ENCODE data around the gene FHIT. TPM values are rescaled to one million over a fixed set of nuclear protein-coding genes. Genes with fewer than 3 reads are reported as not detected.

FHIT gene
- total RNA-seq, 2 donors from 2014 or later, result 6.8 to 12.3 TPM

DNA sequence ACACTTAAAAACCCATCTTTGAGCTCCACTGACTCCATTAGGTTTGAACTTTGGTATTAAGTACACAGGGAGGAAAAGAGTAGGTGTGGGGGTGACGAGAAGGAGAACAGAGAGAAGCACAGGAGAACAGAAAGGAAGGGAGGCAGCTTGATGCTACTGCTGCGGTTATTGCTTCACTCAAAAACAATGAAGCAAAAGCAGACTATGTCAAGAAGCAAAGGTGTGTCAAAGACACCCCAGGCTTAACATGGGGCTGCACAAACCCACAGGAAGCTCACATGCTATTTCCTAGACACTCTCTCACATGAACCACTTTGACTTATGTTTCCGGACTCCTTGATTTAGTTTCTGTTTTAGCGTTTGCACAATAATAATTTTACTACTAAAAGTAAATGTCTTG, 1240.5 kb downstream of the FHIT start:
- H3K27me3 Mint-ChIP-seq (ENCODE audit: insufficient read depth), result no peaks in the 10 kb centered on the region
- H3K9me3 ChIP-seq (ENCODE audit: control insufficient read depth, low read length), result no peaks in the 10 kb centered on the region
- no peak overlapping the region for H3K4me3 ChIP-seq (ENCODE audit: low read length)
- WGBS, 2 experiments (ENCODE audit: insufficient coverage in 1 of 2, insufficient read length in 1 of 2), result 80 to 88% methylated on average over 1 to 4 of the region's 4 CpGs
- H3K27me3 ChIP-seq (ENCODE audit: control insufficient read depth, insufficient read depth, low read length, poor library complexity, severe bottlenecking), result no peaks in the 10 kb centered on the region
- DNase-seq, result no peak
- H3K27ac ChIP-seq (ENCODE audit: low read depth, low read length), result no peak overlapping the region
- no peaks in the 10 kb centered on the region for H3K36me3 ChIP-seq (ENCODE audit: control insufficient read depth, insufficient read depth, low read length)
- H3K4me3 Mint-ChIP-seq, result no peak overlapping the region
- no peaks in the 10 kb centered on the region for H3K36me3 Mint-ChIP-seq (ENCODE audit: low read depth)
- peaks cover 8% of the 10 kb centered on the region for H3K4me1 Mint-ChIP-seq
- no peaks in the 10 kb centered on the region for H3K4me1 ChIP-seq (ENCODE audit: control insufficient read depth, insufficient read depth, low read length)
- TF ChIP-seq, protein P1, sequence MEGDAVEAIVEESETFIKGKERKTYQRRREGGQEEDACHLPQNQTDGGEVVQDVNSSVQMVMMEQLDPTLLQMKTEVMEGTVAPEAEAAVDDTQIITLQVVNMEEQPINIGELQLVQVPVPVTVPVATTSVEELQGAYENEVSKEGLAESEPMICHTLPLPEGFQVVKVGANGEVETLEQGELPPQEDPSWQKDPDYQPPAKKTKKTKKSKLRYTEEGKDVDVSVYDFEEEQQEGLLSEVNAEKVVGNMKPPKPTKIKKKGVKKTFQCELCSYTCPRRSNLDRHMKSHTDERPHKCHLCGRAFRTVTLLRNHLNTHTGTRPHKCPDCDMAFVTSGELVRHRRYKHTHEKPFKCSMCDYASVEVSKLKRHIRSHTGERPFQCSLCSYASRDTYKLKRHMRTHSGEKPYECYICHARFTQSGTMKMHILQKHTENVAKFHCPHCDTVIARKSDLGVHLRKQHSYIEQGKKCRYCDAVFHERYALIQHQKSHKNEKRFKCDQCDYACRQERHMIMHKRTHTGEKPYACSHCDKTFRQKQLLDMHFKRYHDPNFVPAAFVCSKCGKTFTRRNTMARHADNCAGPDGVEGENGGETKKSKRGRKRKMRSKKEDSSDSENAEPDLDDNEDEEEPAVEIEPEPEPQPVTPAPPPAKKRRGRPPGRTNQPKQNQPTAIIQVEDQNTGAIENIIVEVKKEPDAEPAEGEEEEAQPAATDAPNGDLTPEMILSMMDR (conservative IDR thresholded peaks at IDR 0.05), result no peak
- no peaks in the 10 kb centered on the region for H3K9me3 Mint-ChIP-seq
- H3K27ac Mint-ChIP-seq, result no peak overlapping the region
- no peak overlapping the region for H3K9ac ChIP-seq (ENCODE audit: extremely low read depth, low read length, poor library complexity, severe bottlenecking)

DNA sequence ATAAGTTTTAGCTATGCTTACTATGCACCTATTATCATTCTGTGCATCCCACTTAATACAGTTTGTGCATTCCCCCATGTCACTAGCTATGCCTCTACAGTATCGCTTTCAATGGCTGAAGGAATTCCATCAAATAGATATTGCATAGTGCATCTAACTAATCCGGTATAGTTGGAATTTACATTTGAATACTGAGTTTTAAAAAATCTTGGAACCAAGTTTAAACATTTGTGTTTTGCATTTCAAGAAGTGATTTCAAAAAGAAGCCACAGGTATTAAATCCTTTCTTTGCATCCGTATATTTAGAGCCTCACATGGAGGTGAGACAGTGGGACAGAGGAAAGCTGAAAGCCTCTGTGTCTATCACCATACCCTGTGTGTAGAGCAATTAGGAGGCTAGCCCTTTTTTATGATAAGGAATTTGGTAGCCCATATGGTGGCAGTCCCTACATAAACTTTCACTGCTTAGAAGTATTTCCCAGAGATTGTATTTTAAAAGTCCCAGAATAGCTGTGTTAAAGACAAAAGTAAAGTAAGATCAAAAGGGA, 1241.2 kb downstream of the FHIT start:
- Mint-ChIP-seq H3K27ac (no peak overlapping the region), H3K4me3 (no peak overlapping the region), H3K9me3 (no peaks in the 10 kb centered on the region), H3K4me1 (peaks cover 8% of the 10 kb centered on the region), H3K27me3 (ENCODE audit: insufficient read depth) (no peaks in the 10 kb centered on the region), H3K36me3 (ENCODE audit: low read depth) (no peaks in the 10 kb centered on the region)
- no peaks in the 10 kb centered on the region for H3K4me1 ChIP-seq (ENCODE audit: control insufficient read depth, insufficient read depth, low read length)
- H3K27me3 ChIP-seq (ENCODE audit: control insufficient read depth, insufficient read depth, low read length, poor library complexity, severe bottlenecking), result no peaks in the 10 kb centered on the region
- DNase-seq, result no peak
- H3K9me3 ChIP-seq (ENCODE audit: control insufficient read depth, low read length), result no peaks in the 10 kb centered on the region
- H3K27ac ChIP-seq (ENCODE audit: low read depth, low read length), result no peak overlapping the region
- H3K36me3 ChIP-seq (ENCODE audit: control insufficient read depth, insufficient read depth, low read length), result no peaks in the 10 kb centered on the region
- H3K9ac ChIP-seq (ENCODE audit: extremely low read depth, low read length, poor library complexity, severe bottlenecking), result no peak overlapping the region
- H3K4me3 ChIP-seq (ENCODE audit: low read length), result no peak overlapping the region
- TF ChIP-seq, protein P1 (conservative IDR thresholded peaks at IDR 0.05), result no peak
- 76 to 83% methylated on average over 1 to 3 of the region's 3 CpGs for WGBS, 2 experiments (ENCODE audit: insufficient coverage in 1 of 2, insufficient read length in 1 of 2)

DNA sequence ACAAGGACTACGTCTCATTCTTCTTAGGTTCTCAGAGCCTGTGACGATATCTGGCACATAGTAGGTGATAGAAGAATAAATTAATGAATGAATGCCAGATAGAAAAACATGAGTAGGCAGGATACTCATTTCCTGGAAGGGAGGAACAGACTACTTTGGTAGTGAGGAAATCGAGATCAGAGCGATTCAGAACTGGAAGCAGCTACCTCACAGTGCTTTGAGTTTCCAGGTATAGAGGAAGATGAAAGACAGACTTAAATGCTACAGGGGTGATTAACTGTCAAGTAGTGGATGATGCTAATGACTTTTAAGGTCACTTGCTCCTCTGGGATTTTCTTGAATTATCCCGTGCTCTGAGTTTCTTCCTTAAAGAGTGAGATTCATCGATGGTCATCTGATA, 1249.9 kb downstream of the FHIT start:
- no peak overlapping the region for H3K4me3 Mint-ChIP-seq
- H3K9me3 Mint-ChIP-seq, result no peaks in the 10 kb centered on the region
- 84 to 93% methylated on average over 4 to 6 of the region's 6 CpGs for WGBS, 2 experiments (ENCODE audit: insufficient coverage in 1 of 2, insufficient read length in 1 of 2)

More for the DNA sequence above, 1249.9 kb downstream of the FHIT start:
- TF ChIP-seq, protein P1 (conservative IDR thresholded peaks at IDR 0.05), result no peak
- H3K36me3 ChIP-seq (ENCODE audit: control insufficient read depth, insufficient read depth, low read length), result no peaks in the 10 kb centered on the region
- H3K27me3 ChIP-seq (ENCODE audit: control insufficient read depth, insufficient read depth, low read length, poor library complexity, severe bottlenecking), result no peaks in the 10 kb centered on the region
- H3K27me3 Mint-ChIP-seq (ENCODE audit: insufficient read depth), result no peaks in the 10 kb centered on the region
- no peak overlapping the region for H3K9ac ChIP-seq (ENCODE audit: extremely low read depth, low read length, poor library complexity, severe bottlenecking)
- no peaks in the 10 kb centered on the region for H3K4me1 ChIP-seq (ENCODE audit: control insufficient read depth, insufficient read depth, low read length)
- H3K27ac ChIP-seq (ENCODE audit: low read depth, low read length), result no peak overlapping the region
- H3K27ac Mint-ChIP-seq, result no peak overlapping the region
- peaks cover 7% of the 10 kb centered on the region for H3K4me1 Mint-ChIP-seq
- no peaks in the 10 kb centered on the region for H3K36me3 Mint-ChIP-seq (ENCODE audit: low read depth)
- no peak for DNase-seq
- no peak overlapping the region for H3K4me3 ChIP-seq (ENCODE audit: low read length)
- H3K9me3 ChIP-seq (ENCODE audit: control insufficient read depth, low read length), result no peaks in the 10 kb centered on the region
